ENCODE data around the gene AADAC.

DNA sequence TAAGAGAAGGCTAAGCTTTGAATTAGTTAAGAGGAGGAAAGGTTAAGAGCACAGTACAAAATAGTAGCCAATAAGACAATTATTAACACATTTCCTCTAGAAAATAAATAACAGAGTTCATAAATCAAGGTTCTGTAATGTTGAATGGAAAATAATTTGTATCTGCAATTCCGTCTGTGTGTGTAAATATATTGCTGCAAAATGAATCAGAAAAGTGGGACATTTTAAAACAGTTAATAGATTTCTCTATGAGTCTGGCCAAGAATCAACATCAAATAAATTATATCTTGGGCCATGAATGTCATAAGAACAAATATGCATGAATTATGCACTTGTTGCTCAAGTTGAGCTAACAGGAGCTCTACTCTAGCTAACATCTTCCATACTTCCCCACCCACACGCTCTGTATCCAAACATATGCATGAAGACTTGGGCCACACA lies 45.3 kb downstream of the AADAC start:
- TF ChIP-seq, protein P1, sequence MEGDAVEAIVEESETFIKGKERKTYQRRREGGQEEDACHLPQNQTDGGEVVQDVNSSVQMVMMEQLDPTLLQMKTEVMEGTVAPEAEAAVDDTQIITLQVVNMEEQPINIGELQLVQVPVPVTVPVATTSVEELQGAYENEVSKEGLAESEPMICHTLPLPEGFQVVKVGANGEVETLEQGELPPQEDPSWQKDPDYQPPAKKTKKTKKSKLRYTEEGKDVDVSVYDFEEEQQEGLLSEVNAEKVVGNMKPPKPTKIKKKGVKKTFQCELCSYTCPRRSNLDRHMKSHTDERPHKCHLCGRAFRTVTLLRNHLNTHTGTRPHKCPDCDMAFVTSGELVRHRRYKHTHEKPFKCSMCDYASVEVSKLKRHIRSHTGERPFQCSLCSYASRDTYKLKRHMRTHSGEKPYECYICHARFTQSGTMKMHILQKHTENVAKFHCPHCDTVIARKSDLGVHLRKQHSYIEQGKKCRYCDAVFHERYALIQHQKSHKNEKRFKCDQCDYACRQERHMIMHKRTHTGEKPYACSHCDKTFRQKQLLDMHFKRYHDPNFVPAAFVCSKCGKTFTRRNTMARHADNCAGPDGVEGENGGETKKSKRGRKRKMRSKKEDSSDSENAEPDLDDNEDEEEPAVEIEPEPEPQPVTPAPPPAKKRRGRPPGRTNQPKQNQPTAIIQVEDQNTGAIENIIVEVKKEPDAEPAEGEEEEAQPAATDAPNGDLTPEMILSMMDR (IDR thresholded peaks at IDR 0.05), result no peak
- TF ChIP-seq ZFX (IDR thresholded peaks at IDR 0.05; ENCODE audit: borderline replicate concordance), result no peak
